Glutamatergic neuron (in vitro differentiated cells): ENCODE results near the gene RGL1. TPM values are rescaled to one million over a fixed set of nuclear protein-coding genes. Genes with fewer than 3 reads are reported as not detected.

Experiments
- DNase-seq: peaks from one replicate; pipeline ENCODE4 v3.0.0; 2022
- H3K27ac Mint-ChIP-seq: one replicate; pipeline ENCODE4 v1.8.0; 2020; ENCODE audit warnings: mild to moderate bottlenecking, mixed read lengths, inconsistent platforms; ENCODE audit not compliant: unreplicated experiment
- H3K27me3 Mint-ChIP-seq: one replicate; pipeline ENCODE4 v1.8.0; 2020; ENCODE audit warnings: mild to moderate bottlenecking, moderate library complexity, mixed read lengths, inconsistent platforms; ENCODE audit not compliant: unreplicated experiment
- H3K36me3 Mint-ChIP-seq: one replicate; pipeline ENCODE4 v1.8.0; 2020; ENCODE audit warnings: mild to moderate bottlenecking, mixed read lengths, inconsistent platforms; ENCODE audit not compliant: unreplicated experiment
- H3K4me1 Mint-ChIP-seq: one replicate; pipeline ENCODE4 v1.8.0; 2020; ENCODE audit warnings: mild to moderate bottlenecking, low read depth, mixed read lengths, inconsistent platforms; ENCODE audit not compliant: unreplicated experiment
- H3K4me3 Mint-ChIP-seq: one replicate; pipeline ENCODE4 v1.8.0; 2020; ENCODE audit warnings: mild to moderate bottlenecking, mixed read lengths, inconsistent platforms; ENCODE audit not compliant: unreplicated experiment
- H3K9me3 Mint-ChIP-seq: one replicate; pipeline ENCODE4 v1.8.0; 2020; ENCODE audit warnings: mild to moderate bottlenecking, moderate library complexity, mixed read lengths, inconsistent platforms; ENCODE audit not compliant: unreplicated experiment
- CTCF ChIP-seq: fragments of 200-600 bp; sonication (generic); IDR thresholded peaks from one replicate; pipeline ENCODE4 v1.5.0; 2021; ENCODE audit not compliant: partially characterized antibody, unreplicated experiment
- total RNA-seq: library from RNA; stranded (reverse); fragmentation: NEBNext Ultra II Directional; extraction: Animal tissue kit (Norgen Biotek cat#: 25700); gene quantifications from one replicate; pipeline ENCODE4 v1.2.1, GENCODE V29; 2021; ENCODE audit not compliant: unreplicated experiment

Gene RGL1
- total RNA-seq, 1 donor from 2014 or later = 4.9 TPM

GRCh38 chr1:183863852-183864251, 58.9 kb downstream of the RGL1 start:
- no peak overlapping the region for H3K27ac Mint-ChIP-seq
- no peak overlapping the region for H3K4me3 Mint-ChIP-seq
- no peak for DNase-seq
- TF ChIP-seq CTCF = no peak
- H3K4me1 Mint-ChIP-seq = peaks cover 15% of the 10 kb centered on the region
- peaks cover 3% of the 10 kb centered on the region for H3K9me3 Mint-ChIP-seq
- peaks cover 5% of the 10 kb centered on the region for H3K27me3 Mint-ChIP-seq
- H3K36me3 Mint-ChIP-seq = no peaks in the 10 kb centered on the region

GRCh38 chr1:183864611-183865010, 59.7 kb downstream of the RGL1 start:
- peak overlapping the region; percentile 71 for H3K27ac Mint-ChIP-seq
- H3K4me3 Mint-ChIP-seq = peak overlapping the region; percentile 39
- H3K4me1 Mint-ChIP-seq = peaks cover 15% of the 10 kb centered on the region
- peaks cover 5% of the 10 kb centered on the region for H3K27me3 Mint-ChIP-seq
- no peaks in the 10 kb centered on the region for H3K36me3 Mint-ChIP-seq
- no peak for TF ChIP-seq CTCF
- DNase-seq = no peak
- peaks cover 3% of the 10 kb centered on the region for H3K9me3 Mint-ChIP-seq

- H3K36me3 Mint-ChIP-seq = no peaks in the 10 kb centered on the region
- no peak overlapping the region for H3K4me3 Mint-ChIP-seq
- no peak overlapping the region for H3K27ac Mint-ChIP-seq
- H3K9me3 Mint-ChIP-seq = peaks cover 3% of the 10 kb centered on the region
- H3K27me3 Mint-ChIP-seq = no peaks in the 10 kb centered on the region
- TF ChIP-seq CTCF = no peak
- H3K4me1 Mint-ChIP-seq = peaks cover 13% of the 10 kb centered on the region
- no peak for DNase-seq
Measured at GRCh38 chr1:183869230-183869629, 64.3 kb downstream of the RGL1 start.

- H3K9me3 Mint-ChIP-seq = peaks cover under 1% of the 10 kb centered on the region
- no peaks in the 10 kb centered on the region for H3K27me3 Mint-ChIP-seq
- H3K4me1 Mint-ChIP-seq = peaks cover 8% of the 10 kb centered on the region
- H3K4me3 Mint-ChIP-seq = no peak overlapping the region
- no peaks in the 10 kb centered on the region for H3K36me3 Mint-ChIP-seq
- DNase-seq = no peak
- no peak overlapping the region for H3K27ac Mint-ChIP-seq
- no peak for TF ChIP-seq CTCF
Measured at GRCh38 chr1:183869664-183870063, 64.7 kb downstream of the RGL1 start.

DNA sequence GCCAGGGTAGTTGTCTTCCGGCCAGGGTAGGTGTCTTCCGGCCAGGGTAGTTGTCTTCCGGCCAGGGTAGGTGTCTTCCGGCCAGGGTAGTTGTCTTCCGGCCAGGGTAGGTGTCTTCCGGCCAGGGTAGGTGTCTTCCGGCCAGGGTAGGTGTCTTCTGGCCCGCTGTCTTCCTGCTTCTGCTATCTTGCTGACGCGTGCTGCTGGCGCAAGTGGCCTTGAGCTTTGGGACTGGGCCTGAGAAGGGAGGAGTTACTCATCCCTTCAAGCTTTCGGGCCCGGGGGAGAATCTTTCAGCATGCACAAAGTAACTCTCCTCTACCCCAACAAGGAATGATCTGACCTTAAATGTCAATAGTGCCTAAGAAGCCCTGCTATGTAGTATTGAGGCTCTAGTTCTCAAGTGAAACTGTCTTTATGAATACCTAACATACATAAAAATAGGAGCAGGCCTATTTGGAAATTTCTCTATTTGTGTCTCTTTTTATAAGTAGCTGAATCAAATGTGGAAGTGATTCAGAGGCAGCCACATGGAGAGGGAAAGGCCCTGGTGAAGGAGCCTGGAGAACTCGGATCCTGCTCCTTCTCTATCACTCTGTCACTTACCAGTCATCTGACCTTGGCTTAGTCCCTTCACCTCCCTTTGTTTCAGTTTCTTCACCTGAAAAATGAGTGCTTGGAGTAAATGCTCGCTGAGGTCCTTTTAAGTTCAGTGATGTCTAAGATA, 65.6 kb downstream of the RGL1 start:
- no peak overlapping the region for H3K27ac Mint-ChIP-seq
- peaks cover 2% of the 10 kb centered on the region for H3K4me1 Mint-ChIP-seq
- no peak for TF ChIP-seq CTCF

More for the DNA sequence above, 65.6 kb downstream of the RGL1 start:
- Mint-ChIP-seq H3K36me3 (no peaks in the 10 kb centered on the region), H3K27me3 (no peaks in the 10 kb centered on the region), H3K9me3 (no peaks in the 10 kb centered on the region), H3K4me3 (no peak overlapping the region)
- DNase-seq = no peak
